Measurements from ENCODE around the gene ATP5F1A.
A peak's percentile ranks its signal among the peaks of the same experiment; 100 is the strongest.

Gene ATP5F1A

DNA sequence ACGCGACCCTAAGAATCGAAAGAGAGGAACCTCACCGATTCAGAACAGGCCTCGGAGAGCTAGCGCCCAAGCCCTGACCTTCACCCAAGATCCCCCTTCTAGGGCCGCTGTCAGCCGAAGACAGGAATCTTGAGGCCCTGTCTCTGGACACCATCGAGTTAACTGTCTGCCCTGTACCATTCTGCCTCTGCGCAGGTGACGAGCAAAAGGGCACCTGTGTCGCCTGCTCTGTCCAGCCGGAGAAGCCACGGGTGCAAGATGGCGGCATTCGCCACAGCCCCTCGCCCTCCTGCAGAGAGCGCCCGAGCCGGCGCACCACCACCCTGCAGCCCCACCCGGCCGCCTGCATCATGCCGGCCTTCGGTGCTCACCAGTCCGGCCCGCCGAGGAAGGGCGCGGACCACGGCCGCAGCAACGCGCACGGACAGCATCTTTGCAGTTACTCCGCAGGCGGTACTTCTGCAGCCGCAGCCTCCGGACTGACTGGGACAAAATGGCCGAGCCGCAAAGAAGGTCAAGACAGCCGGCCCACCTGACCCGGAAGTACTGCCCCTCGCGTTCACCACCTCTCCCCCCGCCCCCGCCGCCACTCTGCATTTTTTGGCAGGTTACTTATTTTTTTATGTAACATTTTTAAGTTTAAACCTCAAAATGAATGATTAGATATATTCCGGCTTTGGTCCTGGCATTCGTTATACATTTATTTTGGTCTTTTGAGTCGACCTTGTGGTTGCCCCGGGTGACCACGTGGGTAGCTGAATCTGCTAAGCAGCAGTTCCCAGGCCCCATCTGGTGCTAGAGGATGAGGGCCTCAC, at the start of gene ATP5F1A:
Gene ATP5F1A, minus strand, starts transcription at position 496 of the 815 bp plus-strand sequence. Its CDS starts 65 bp downstream, at position 431.
- TF ChIP-seq GATA3 (IDR thresholded peaks at IDR 0.05; ENCODE audit: low read depth, low read length) (no peak), GATA2 (IDR thresholded peaks at IDR 0.05; ENCODE audit: low read depth, low read length) (no peak)

DNA sequence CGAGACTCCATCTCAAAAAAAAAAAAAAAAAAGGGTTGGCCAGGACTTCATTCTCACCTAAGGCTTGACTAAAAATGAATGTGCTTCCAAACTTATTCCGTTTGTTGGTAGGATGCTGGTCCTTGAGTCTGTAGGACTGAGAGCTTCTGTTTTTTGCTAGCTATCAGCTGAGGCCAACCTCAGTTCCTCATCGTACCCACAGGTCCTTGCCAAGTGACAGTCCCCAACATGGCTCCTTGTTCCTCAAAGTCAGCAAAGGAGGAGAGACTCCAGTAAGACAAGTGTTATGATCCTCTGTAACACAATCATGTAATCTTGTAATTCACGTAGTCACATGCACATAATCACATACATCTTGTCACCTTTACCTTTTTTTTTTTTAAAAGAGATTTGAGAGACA, 43.1 kb upstream of the ATP5F1A start:
- TF ChIP-seq GATA2 (IDR thresholded peaks at IDR 0.05; ENCODE audit: low read depth, low read length): no peak
- TF ChIP-seq GATA3 (IDR thresholded peaks at IDR 0.05; ENCODE audit: low read depth, low read length): no peak

GRCh38 chr18:46140173-46140572, 42.1 kb upstream of the ATP5F1A start:
- TF ChIP-seq GATA2 (IDR thresholded peaks at IDR 0.05; ENCODE audit: low read depth, low read length) (no peak), GATA3 (IDR thresholded peaks at IDR 0.05; ENCODE audit: low read depth, low read length) (no peak)

- no peak for TF ChIP-seq GATA2 (IDR thresholded peaks at IDR 0.05; ENCODE audit: low read depth, low read length)
- TF ChIP-seq GATA3 (IDR thresholded peaks at IDR 0.05; ENCODE audit: low read depth, low read length): no peak
These were observed 37.0 kb upstream of the ATP5F1A start for GRCh38 chr18:46134920-46135675.

- TF ChIP-seq GATA3 (IDR thresholded peaks at IDR 0.05; ENCODE audit: low read depth, low read length) (no peak), GATA2 (IDR thresholded peaks at IDR 0.05; ENCODE audit: low read depth, low read length) (no peak)
These were observed 35.4 kb upstream of the ATP5F1A start for GRCh38 chr18:46133534-46133933.

DNA sequence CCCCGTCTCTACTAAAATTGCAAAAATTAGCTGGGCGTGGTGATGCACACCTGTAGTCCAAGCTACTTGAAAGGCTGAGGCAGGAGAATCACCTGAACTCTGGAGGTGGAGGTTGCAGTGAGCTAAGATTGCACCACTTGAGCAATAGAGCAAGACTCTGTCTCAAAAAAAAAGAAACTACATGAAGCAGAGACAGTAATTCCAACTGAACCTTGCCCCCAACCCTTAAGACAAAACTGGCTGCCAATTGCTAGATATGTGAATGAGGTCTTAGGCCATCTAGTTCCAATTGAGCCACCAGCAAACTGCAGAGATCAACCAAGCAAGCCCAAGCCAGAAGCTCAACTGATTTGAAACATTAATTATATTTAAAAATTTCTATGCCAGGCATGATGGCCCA, 32.0 kb upstream of the ATP5F1A start:
- TF ChIP-seq GATA3 (IDR thresholded peaks at IDR 0.05; ENCODE audit: low read depth, low read length) (no peak), GATA2 (IDR thresholded peaks at IDR 0.05; ENCODE audit: low read depth, low read length) (no peak)

GRCh38 chr18:46113751-46114150, 15.7 kb upstream of the ATP5F1A start:
- TF ChIP-seq GATA3 (IDR thresholded peaks at IDR 0.05; ENCODE audit: low read depth, low read length) (no peak), GATA2 (IDR thresholded peaks at IDR 0.05; ENCODE audit: low read depth, low read length) (no peak)

- TF ChIP-seq GATA3 (IDR thresholded peaks at IDR 0.05; ENCODE audit: low read depth, low read length) (no peak), GATA2 (IDR thresholded peaks at IDR 0.05; ENCODE audit: low read depth, low read length) (no peak)
These were observed 12.3 kb upstream of the ATP5F1A start for GRCh38 chr18:46110406-46110805.

DNA sequence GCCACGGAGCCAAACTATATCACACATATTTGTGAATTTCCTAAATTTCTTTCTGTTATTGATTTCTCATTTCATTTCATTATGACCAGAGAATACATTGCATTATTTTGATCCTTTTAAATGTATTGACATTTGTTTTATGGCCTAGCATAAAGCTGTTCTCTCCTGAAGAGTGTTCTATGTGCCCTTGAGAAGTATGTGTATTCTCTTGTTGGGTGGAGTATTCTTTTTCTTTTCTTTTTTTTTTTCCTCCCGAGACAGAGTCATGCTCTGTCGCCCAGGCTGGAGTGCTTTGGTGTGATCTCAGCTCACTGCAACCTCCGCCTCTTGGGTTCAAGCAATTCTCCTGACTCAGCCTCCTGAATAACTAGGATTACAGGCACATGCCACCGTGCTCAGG, 11.3 kb upstream of the ATP5F1A start:
- TF ChIP-seq GATA3 (IDR thresholded peaks at IDR 0.05; ENCODE audit: low read depth, low read length) (no peak), GATA2 (IDR thresholded peaks at IDR 0.05; ENCODE audit: low read depth, low read length) (no peak)

- TF ChIP-seq GATA2 (IDR thresholded peaks at IDR 0.05; ENCODE audit: low read depth, low read length) (no peak), GATA3 (IDR thresholded peaks at IDR 0.05; ENCODE audit: low read depth, low read length) (no peak)
These were observed 6.2 kb upstream of the ATP5F1A start, which contains the start of gene HAUS1 for GRCh38 chr18:46104128-46104911. Gene HAUS1, plus strand, starts transcription at chr18:46104385. Its CDS starts 27 bp downstream, at chr18:46104412.

DNA sequence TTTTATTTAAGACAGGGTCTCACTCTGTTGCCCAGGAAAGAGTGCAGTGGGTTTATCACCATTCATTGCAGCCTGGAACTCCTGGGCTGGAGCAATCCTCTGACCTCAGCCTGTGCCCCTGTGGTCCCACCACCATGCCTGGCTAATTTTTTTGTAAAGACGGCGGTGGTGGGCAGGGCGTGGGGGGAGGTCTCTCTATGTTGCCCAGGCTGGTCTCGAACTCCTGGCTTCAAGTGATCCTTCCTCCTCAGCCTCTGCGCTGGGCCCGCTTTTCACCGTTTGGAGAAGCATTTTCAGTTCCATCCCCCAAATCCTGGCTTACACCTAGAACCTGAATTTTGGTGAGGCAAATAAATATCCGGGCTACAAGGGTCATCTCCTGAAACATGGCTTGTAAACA, 1.4 kb upstream of the ATP5F1A start:
- no peak for TF ChIP-seq GATA2 (IDR thresholded peaks at IDR 0.05; ENCODE audit: low read depth, low read length)
- no peak for TF ChIP-seq GATA3 (IDR thresholded peaks at IDR 0.05; ENCODE audit: low read depth, low read length)

- TF ChIP-seq GATA3 (IDR thresholded peaks at IDR 0.05; ENCODE audit: low read depth, low read length) (no peak), GATA2 (IDR thresholded peaks at IDR 0.05; ENCODE audit: low read depth, low read length) (peak; percentile 67)
These were observed 479 bp upstream of the ATP5F1A start for GRCh38 chr18:46098616-46098933.

DNA sequence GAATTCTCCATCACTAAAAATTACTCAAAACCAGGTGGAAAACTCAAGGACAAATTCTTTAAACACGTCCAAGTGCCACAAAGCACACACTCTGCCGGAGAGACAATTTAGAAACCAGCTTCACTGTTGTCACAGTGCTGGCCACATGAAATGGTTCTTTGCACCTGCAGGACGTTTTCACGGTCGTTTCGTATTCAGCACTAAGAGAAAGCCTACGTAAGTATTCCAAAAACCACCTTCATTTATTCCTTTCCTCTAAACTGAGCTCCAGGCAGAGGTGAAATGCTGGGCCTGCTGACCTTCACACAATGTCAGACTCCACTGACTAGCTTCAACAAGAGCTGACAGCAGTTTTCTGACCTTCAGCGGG, 680 bp downstream of the ATP5F1A start:
- TF ChIP-seq GATA3 (IDR thresholded peaks at IDR 0.05; ENCODE audit: low read depth, low read length): no peak
- TF ChIP-seq GATA2 (IDR thresholded peaks at IDR 0.05; ENCODE audit: low read depth, low read length): no peak

DNA sequence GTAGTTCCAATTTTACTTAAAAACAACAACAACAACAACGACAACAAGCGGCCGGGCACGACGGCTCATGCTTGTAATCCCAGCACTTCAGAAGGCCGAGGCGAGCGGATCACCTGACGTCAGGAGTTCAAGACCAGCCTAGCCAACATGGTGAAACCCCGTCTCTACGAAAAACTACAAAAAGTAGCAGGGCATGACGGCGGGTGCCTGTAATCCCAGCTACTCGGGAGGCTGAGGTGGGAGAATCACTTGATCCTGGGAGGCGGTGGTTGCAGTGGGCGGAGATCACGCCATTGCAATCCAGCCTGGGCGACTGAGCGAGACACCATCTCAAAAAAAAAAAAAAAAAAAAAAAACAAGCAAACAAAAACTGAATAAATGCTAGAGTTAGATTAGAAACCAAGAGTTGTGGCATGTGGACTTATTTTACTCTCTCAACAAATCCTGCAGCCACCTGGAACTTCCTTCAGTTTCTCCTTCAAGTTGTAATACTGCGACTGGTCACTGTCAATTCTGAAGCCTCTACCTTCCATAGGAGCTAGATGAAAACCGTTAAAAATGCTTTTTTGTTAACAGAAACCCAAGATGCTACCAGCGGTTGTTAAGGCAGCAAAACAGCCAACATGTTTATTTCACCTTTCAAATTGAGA, 1.3 kb downstream of the ATP5F1A start:
- TF ChIP-seq GATA3 (IDR thresholded peaks at IDR 0.05; ENCODE audit: low read depth, low read length): no peak
- no peak for TF ChIP-seq GATA2 (IDR thresholded peaks at IDR 0.05; ENCODE audit: low read depth, low read length)

Data from SH-SY5Y (cell line).